ENCODE results near the gene PRM2. TPM values are rescaled to one million over a fixed set of nuclear protein-coding genes. Genes with fewer than 3 reads are reported as not detected.
A peak's percentile ranks its signal among the peaks of the same experiment; 100 is the strongest.

The PRM2 gene
- total RNA-seq, 1 experiment from 2014 or later = not detected

DNA sequence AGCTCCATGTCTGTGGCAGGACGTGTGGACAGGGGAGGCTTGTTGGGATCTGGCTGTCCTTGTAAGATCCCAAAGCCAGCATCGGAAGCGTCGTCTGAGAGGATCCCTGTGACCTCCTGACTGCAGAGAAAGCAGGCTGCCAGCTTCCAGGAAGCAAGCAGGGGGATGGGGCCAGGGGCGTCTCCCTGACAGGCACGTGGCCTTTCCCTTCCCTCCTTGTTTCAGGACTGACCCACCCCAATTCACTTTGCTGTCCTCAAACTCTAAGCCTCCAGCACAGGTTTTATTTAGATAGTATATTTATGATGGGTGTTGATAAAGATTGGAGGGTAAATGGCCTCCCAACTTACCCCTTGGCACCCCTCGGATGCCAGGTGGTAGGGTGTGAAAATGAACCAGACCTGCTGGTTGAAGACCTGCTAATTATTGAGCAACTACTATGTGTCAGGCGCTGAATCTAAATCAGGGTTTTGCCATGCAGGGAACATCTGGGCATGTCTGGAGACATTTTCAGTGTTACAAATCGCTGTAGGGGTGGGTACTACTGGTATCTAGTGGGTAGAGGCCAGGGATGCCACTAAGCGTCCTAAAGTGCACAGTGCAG, 44.8 kb downstream of the PRM2 start:
- WGBS (ENCODE audit: extremely low coverage, insufficient read length, low lambda C conversion rate) = no CpG with 5 or more reads among the region's 10 CpGs
- H3K9ac ChIP-seq (ENCODE audit: extremely low read depth, insufficient read length, low read length) = peak overlapping the region; percentile 12
- TF ChIP-seq, protein P1, sequence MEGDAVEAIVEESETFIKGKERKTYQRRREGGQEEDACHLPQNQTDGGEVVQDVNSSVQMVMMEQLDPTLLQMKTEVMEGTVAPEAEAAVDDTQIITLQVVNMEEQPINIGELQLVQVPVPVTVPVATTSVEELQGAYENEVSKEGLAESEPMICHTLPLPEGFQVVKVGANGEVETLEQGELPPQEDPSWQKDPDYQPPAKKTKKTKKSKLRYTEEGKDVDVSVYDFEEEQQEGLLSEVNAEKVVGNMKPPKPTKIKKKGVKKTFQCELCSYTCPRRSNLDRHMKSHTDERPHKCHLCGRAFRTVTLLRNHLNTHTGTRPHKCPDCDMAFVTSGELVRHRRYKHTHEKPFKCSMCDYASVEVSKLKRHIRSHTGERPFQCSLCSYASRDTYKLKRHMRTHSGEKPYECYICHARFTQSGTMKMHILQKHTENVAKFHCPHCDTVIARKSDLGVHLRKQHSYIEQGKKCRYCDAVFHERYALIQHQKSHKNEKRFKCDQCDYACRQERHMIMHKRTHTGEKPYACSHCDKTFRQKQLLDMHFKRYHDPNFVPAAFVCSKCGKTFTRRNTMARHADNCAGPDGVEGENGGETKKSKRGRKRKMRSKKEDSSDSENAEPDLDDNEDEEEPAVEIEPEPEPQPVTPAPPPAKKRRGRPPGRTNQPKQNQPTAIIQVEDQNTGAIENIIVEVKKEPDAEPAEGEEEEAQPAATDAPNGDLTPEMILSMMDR (conservative IDR thresholded peaks at IDR 0.05) = no peak
- H4K8ac ChIP-seq (replicated peaks; ENCODE audit: insufficient read length, low read depth, low read length) = no peak overlapping the region
- no peaks in the 10 kb centered on the region for H3K36me3 Mint-ChIP-seq (ENCODE audit: insufficient read depth in 1 of 3, low read depth in 3 of 3)
- H3K27me3 Mint-ChIP-seq (ENCODE audit: low read depth) = peaks cover 8% of the 10 kb centered on the region
- no peaks in the 10 kb centered on the region for H3K23me2 ChIP-seq (ENCODE audit: insufficient read length, low read depth, low read length, poor library complexity, severe bottlenecking)
- no peak overlapping the region for H2BK5ac ChIP-seq (ENCODE audit: insufficient read length, low read length)
- peaks cover 0 to 6% of the 10 kb centered on the region in 2 experiments; a peak in 3 of 4 replicates for H3K4me1 Mint-ChIP-seq
- H3K27ac Mint-ChIP-seq = peak overlapping the region in 1 of 3 experiments; percentile 75; a peak in 2 of 7 replicates
- H2BK12ac ChIP-seq (ENCODE audit: insufficient read length, low read depth, low read length) = no peak overlapping the region
- H3K4me2 ChIP-seq (ENCODE audit: insufficient read depth, insufficient read length, low read length) = no peak overlapping the region
- no peaks in the 10 kb centered on the region for H3K9me3 Mint-ChIP-seq
- H3K18ac ChIP-seq (ENCODE audit: insufficient read length, low read depth, low read length) = no peak overlapping the region
- no peak for DNase-seq
- H2BK15ac ChIP-seq (ENCODE audit: low read depth, low read length) = no peak overlapping the region
- H4K20me1 ChIP-seq (ENCODE audit: control insufficient read depth, insufficient read depth, insufficient read length) = no peaks in the 10 kb centered on the region
- no peaks in the 10 kb centered on the region for H3K79me2 ChIP-seq (ENCODE audit: insufficient read depth, low read length)
- no peak overlapping the region for H2AK5ac ChIP-seq (ENCODE audit: insufficient read length, low read length)
- no peak overlapping the region for H2BK20ac ChIP-seq (ENCODE audit: low read depth, low read length, poor library complexity, severe bottlenecking)
- no peak overlapping the region; a peak in 1 of 5 replicates for H3K4me3 Mint-ChIP-seq
- no peaks in the 10 kb centered on the region for H3K4me1 ChIP-seq (ENCODE audit: insufficient read depth, low read length)
- H3K27me3 ChIP-seq (ENCODE audit: insufficient read depth, low read length) = no peaks in the 10 kb centered on the region
- peak overlapping the region; percentile 69; the same call in 1 of the 2 replicates for H3K14ac ChIP-seq (ENCODE audit: insufficient read depth, low read length)
- H4K5ac ChIP-seq (ENCODE audit: insufficient read length, low read depth, low read length) = peak overlapping the region; percentile 33
- no peak overlapping the region for H3K56ac ChIP-seq (ENCODE audit: insufficient read length, low read depth, low read length)
- H3K4ac ChIP-seq (ENCODE audit: low read depth, low read length) = no peak overlapping the region
- H3K27ac ChIP-seq (ENCODE audit: insufficient read length, low read depth, low read length) = no peak overlapping the region
- no peaks in the 10 kb centered on the region for H3K79me1 ChIP-seq (ENCODE audit: insufficient read depth, low read depth, low read length, poor library complexity, severe bottlenecking)
- no peaks in the 10 kb centered on the region for H3K9me3 ChIP-seq (ENCODE audit: control insufficient read depth, low read depth, low read length)
- no peak overlapping the region for H3T11ph ChIP-seq (ENCODE audit: low read length)
- H2AFZ ChIP-seq (ENCODE audit: low read length) = no peak overlapping the region
- H2BK120ac ChIP-seq (ENCODE audit: low read depth, low read length, poor library complexity, severe bottlenecking) = no peak overlapping the region
- no peak overlapping the region for H4K91ac ChIP-seq (ENCODE audit: insufficient read length, low read depth, low read length)
- H3K23ac ChIP-seq (ENCODE audit: insufficient read length, low read depth, low read length) = no peak overlapping the region

Data from H9 (cell line).